HepG2 (cell line): ENCODE results near the gene SBK1. TPM values are rescaled to one million over a fixed set of nuclear protein-coding genes. Genes with fewer than 3 reads are reported as not detected.

Experiments used
- ATAC-seq: fragments of 200-7000 bp; cut with Tn5 transposase; 3 replicates; pipeline ENCODE4 v1.9.1; 2020; ENCODE audit warnings: mild to moderate bottlenecking, moderate library complexity
- BruUV-seq: library from RNA; stranded (reverse); fragments of 400-500 nt; replicated peaks from 2 replicates; lab custom pipeline; 2021; lab: Mats Ljungman, UMichigan
- CTCF ChIA-PET: fragments of 300-600 bp; formaldehyde crosslinking; extraction: SDS; loops from one replicate; lab custom pipeline; 2021; ENCODE audit warnings: low total read pairs, inconsistent platforms, low intra/inter-chr PET ratio; lab: Yijun Ruan, JAX
- POLR2A ChIA-PET: fragments of 350-600 bp; sonication (Branson Sonifier 250); formaldehyde crosslinking; loops from one replicate; lab custom pipeline; 2020; ENCODE audit warnings: antibody characterized with exemption, inconsistent platforms; lab: Yijun Ruan, JAX
- DNase-seq: peaks from one replicate; pipeline ENCODE4 v3.0.0-alpha.2; 2015; ENCODE audit warnings: low spot score
- FAIRE-seq: peaks from 3 replicates; lab custom pipeline; 2011; peaks lifted over from hg19 to GRCh38; lab: Jason Lieb, UNC
- H2AFZ ChIP-seq: one replicate; pipeline ENCODE4 v1.6.1; 2011; ENCODE audit warnings: low read length, inconsistent platforms
- H3K27ac ChIP-seq: fragments of 300-600 bp; 3 replicates; pipeline ENCODE4 v1.8.0; 2011; ENCODE audit warnings: mixed run types, mild to moderate bottlenecking, mixed read lengths, low read length, inconsistent platforms; ENCODE audit not compliant: insufficient read depth; ENCODE audit errors: extremely low read length
- H3K27me3 ChIP-seq, 2 experiments: fragments of 200-600 bp in 1 of 2; 2 replicates in 1 of 2; 3 replicates in 1 of 2; pipeline versions ENCODE4 v1.6.0 to v1.8.0; 2011; ENCODE audit warnings: low read length in 2 of 2, mild to moderate bottlenecking in 2 of 2, moderate library complexity in 2 of 2, inconsistent platforms in 1 of 2; ENCODE audit not compliant: insufficient read depth in 2 of 2, control insufficient read depth in 1 of 2
- H3K36me3 ChIP-seq, 2 experiments: fragments of 200-600 bp in 1 of 2; replicated peaks in 1 of 2; 2 replicates in 1 of 2; 3 replicates in 1 of 2; pipeline versions ENCODE4 v1.5.1 to v1.8.0; 2011; ENCODE audit warnings: low read length in 2 of 2, inconsistent platforms in 1 of 2; ENCODE audit not compliant: insufficient read depth in 2 of 2, control insufficient read depth in 1 of 2
- H3K4me1 ChIP-seq: 2 replicates; pipeline ENCODE4 v1.5.1; 2012; ENCODE audit warnings: low read length, inconsistent platforms; ENCODE audit not compliant: insufficient read depth
- H3K4me2 ChIP-seq: 2 replicates; pipeline ENCODE4 v1.6.0; 2011; ENCODE audit warnings: low read depth, low read length, inconsistent platforms
- H3K4me3 ChIP-seq, 3 experiments: fragments of 200-600 bp in 1 of 3; sonication (generic), shearing (Covaris generic) in 1 of 3; replicated peaks in 1 of 3; 2 replicates each; pipeline ENCODE4 v1.5.1; 2011 to 2016; ENCODE audit warnings: low read length in 3 of 3, inconsistent platforms in 2 of 3, low read depth in 2 of 3, mild to moderate bottlenecking in 2 of 3, control low read depth in 1 of 3, mixed read lengths in 1 of 3; ENCODE audit not compliant: insufficient read depth in 1 of 3
- H3K79me2 ChIP-seq: one replicate; pipeline ENCODE4 v1.6.1; 2011; ENCODE audit warnings: low read length, inconsistent platforms; ENCODE audit not compliant: insufficient read depth
- H3K9ac ChIP-seq: 2 replicates; pipeline ENCODE4 v1.6.0; 2011; ENCODE audit warnings: mild to moderate bottlenecking, low read depth, low read length, inconsistent platforms; ENCODE audit not compliant: insufficient read depth
- H3K9me3 ChIP-seq: 2 replicates; pipeline ENCODE4 v1.5.1; 2012; ENCODE audit warnings: mild to moderate bottlenecking, low read length
- H4K20me1 ChIP-seq: 2 replicates; pipeline ENCODE4 v1.6.0; 2011; ENCODE audit warnings: inconsistent platforms, mild to moderate bottlenecking, low read length, moderate library complexity; ENCODE audit not compliant: insufficient read depth
- EEA1 ChIP-seq: sonication (generic); formaldehyde crosslinking; IDR thresholded peaks from 2 replicates; pipeline ENCODE4 v1.5.1; 2020; ENCODE audit warnings: mild to moderate bottlenecking, missing genetic modification reagents, borderline replicate concordance
- ELF1 ChIP-seq: sonication (generic); formaldehyde crosslinking; IDR thresholded peaks from 2 replicates; pipeline ENCODE4 v1.4.0; 2020; ENCODE audit warnings: missing genetic modification reagents
- HOXA9 ChIP-seq: sonication (generic); formaldehyde crosslinking; IDR thresholded peaks from 2 replicates; pipeline ENCODE4 v1.8.1; 2022; ENCODE audit warnings: missing genetic modification reagents, mild to moderate bottlenecking, moderate library complexity, borderline replicate concordance
- KLF12 ChIP-seq: sonication (generic); formaldehyde crosslinking; IDR thresholded peaks from 2 replicates; pipeline ENCODE4 v1.4.0; 2020; ENCODE audit warnings: missing genetic modification reagents, borderline replicate concordance
- MTF2 ChIP-seq: sonication (generic); formaldehyde crosslinking; IDR thresholded peaks from 2 replicates; pipeline ENCODE4 v1.5.0; 2020; ENCODE audit warnings: missing genetic modification reagents, borderline replicate concordance
- ZBTB38 ChIP-seq: sonication (generic); formaldehyde crosslinking; IDR thresholded peaks from 2 replicates; pipeline ENCODE4 v1.5.1; 2020; ENCODE audit warnings: mild to moderate bottlenecking, missing genetic modification reagents
- ZNF432 ChIP-seq: sonication (generic); formaldehyde crosslinking; IDR thresholded peaks from 2 replicates; pipeline ENCODE4 v1.5.0; 2020; ENCODE audit warnings: missing genetic modification reagents, mild to moderate bottlenecking, borderline replicate concordance
- ZNF672 ChIP-seq: sonication (generic); formaldehyde crosslinking; IDR thresholded peaks from 2 replicates; pipeline ENCODE4 v1.8.1; 2022; ENCODE audit warnings: missing genetic modification reagents
- WGBS: methylation state at CpG from one replicate; pipeline ENCODE4 v1.1.6; 2017; ENCODE audit warnings: low lambda C conversion rate; 5-methylcytosine and 5-hydroxymethylcytosine counted together
- in situ Hi-C: cut with HindIII; loops from 2 replicates; pipeline ENCODE4 v1.10.0; 2017; ENCODE audit warnings: low pct_unique_long_range_greater_than_20kb; ENCODE audit not compliant: extremely low pct_ligation_motif_present
- intact Hi-C: fragments of 100-400 bp; cut with micrococcal nuclease; formaldehyde crosslinking; loops from one replicate; pipeline ENCODE4 v1.10.0; 2022; ENCODE audit not compliant: unreplicated experiment
- polyA plus RNA-seq, 8 experiments: library from polyadenylated mRNA; depleted of rRNA in 3 of 8; stranded (reverse) in 7 of 8; unstranded in 1 of 8; fragments of >200 nt; fragmentation: Illumina TruSeq in 4 of 8; extraction: Trizol in 4 of 8; gene quantifications; 2 replicates each; pipeline versions ENCODE4 v1.2.1 to v1.2.3, GENCODE V29; 2011 to 2016; ENCODE audit warnings: low read depth in 4 of 8, missing spikeins in 1 of 8, mixed read lengths in 1 of 8; ENCODE audit not compliant: insufficient read depth in 1 of 8
- total RNA-seq, 5 experiments: library from RNA; depleted of rRNA; stranded (reverse); fragments of >200 nt; fragmentation: Illumina TruSeq; extraction: Trizol; gene quantifications; 2 replicates each; pipeline ENCODE4 v1.2.3, GENCODE V29; 2016; ENCODE audit warnings: low read depth in 1 of 5
- TF ChIP-seq, protein P1 (sequence below): sonication (generic); formaldehyde crosslinking; IDR thresholded peaks from 2 replicates; pipeline ENCODE4 v1.4.0; 2020; ENCODE audit warnings: mild to moderate bottlenecking, low read depth, missing genetic modification reagents

SBK1 gene
- total and polyA plus RNA-seq, 2 of the 13 experiments (the other 11 are each of a cell fraction or from before 2014, with no cell fraction given): 0.15 to 0.17 TPM

DNA sequence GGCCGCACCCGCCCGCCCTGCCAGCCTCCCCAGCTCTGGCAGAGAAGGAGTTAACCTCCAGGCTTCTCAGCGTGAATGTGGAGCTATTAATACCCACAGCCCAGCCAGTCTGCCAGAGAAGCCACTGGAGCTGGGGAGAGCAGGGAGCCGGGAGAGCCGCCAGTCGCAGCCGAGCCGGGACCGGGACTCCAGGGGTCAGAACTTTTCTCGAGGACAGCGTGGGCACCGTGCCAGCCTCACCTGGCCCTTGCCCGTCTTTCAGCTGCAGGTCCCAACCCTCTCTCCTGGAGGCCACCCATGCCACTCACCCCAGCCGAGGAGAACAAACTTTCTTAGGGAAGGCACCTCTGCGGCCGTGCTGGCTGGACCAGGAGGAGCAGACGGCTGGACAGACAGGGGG is 33.8 kb upstream of the SBK1 start:
- H4K20me1 ChIP-seq: no peaks in the 10 kb centered on the region
- FAIRE-seq (no peak), ATAC-seq (no peak; the same call in 1 of the 3 replicates), DNase-seq (no peak)
- no peak overlapping the region for H3K9ac ChIP-seq
- no peaks in the 10 kb centered on the region for H3K36me3 ChIP-seq
- no peaks in the 10 kb centered on the region for H3K4me1 ChIP-seq
- TF ChIP-seq ZNF432 (CRISPR knock-in tag) (no peak), KLF12 (CRISPR knock-in tag) (no peak), ELF1 (CRISPR knock-in tag) (no peak), HOXA9 (CRISPR knock-in tag) (no peak), ZBTB38 (CRISPR knock-in tag) (no peak), EEA1 (CRISPR knock-in tag) (no peak), ZNF672 (CRISPR knock-in tag) (no peak), MTF2 (CRISPR knock-in tag) (no peak)
- TF ChIP-seq, protein P1, sequence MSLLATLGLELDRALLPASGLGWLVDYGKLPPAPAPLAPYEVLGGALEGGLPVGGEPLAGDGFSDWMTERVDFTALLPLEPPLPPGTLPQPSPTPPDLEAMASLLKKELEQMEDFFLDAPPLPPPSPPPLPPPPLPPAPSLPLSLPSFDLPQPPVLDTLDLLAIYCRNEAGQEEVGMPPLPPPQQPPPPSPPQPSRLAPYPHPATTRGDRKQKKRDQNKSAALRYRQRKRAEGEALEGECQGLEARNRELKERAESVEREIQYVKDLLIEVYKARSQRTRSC (CRISPR knock-in tag): no peak
- in situ Hi-C loops: loop anchor here (10.0 kb wide), 1 partner anchor 56 kb away; no protein-coding TSS in a partner anchor
- whole genome bisulfite sequencing: 23% methylated on average over 12 of the region's 18 CpGs
- H2AFZ ChIP-seq: no peak overlapping the region
- H3K4me3 ChIP-seq: no peak overlapping the region
- H3K4me2 ChIP-seq: no peak overlapping the region
- CTCF ChIA-PET: no interaction called here
- H3K27me3 ChIP-seq: peaks cover 8 to 53% of the 10 kb centered on the region in 2 experiments; a peak in 4 of 5 replicates
- no peaks in the 10 kb centered on the region for H3K79me2 ChIP-seq
- intact Hi-C loops: no loop called here
- POLR2A ChIA-PET: no interaction called here
- no peaks in the 10 kb centered on the region for H3K9me3 ChIP-seq
- H3K27ac ChIP-seq: no peak overlapping the region
- no TSS peak for BruUV-seq
